ENCODE results near the gene EAF1.
"Not testable (repeated sequence)": the region's sequence is repeated elsewhere in the genome, so short reads cannot be mapped to it uniquely, and the experiment has no call there.

EAF1 gene

DNA sequence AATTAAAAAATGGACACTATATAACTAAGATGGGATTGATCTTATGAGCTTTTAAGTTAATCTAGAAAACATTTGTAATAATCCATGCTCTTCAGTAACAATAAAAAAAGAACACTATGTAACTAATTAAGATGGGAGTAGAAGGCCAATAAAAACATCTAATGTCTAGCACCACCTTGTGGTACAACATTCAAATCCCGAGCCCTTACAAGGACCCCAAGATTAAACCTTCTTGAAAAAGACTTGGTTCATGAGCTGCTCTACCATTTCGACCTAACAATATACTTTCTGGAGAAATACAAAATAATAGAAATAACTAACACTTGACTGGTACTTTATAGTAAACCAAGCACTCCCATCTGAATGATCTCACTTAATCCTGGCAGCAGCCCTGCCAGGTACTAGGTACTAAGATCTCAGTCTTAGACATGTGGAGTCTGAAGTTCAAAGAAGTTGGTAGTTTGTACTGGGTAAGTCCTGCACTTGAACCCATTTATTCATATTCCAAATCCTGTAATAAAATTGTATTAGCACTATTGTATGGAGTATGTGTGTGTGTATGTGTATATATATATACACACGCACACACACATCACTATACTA, 21.8 kb upstream of the EAF1 start:
- peak; percentile 67 for DNase-seq (ENCODE audit: low spot score)

DNA sequence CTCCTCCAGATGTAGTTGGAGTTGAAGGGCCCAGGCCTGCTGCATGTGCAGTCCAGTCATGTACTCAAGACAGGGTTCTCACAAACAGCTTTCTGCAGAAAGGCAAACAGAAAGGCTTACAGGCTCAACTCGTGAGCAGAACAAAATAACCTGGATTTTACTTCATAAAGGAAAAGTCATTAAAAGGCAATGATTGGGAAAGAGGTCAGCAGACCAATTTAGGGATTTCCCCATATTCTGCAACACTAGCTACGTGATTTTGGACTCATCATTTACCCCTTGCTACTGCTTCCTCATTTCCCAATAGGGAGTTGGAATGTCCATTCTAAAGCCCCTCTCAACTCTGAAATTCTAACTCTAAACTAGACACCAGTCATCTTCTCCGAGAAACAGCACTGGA, 18.2 kb upstream of the EAF1 start:
- DNase-seq (ENCODE audit: low spot score), result no peak

DNA sequence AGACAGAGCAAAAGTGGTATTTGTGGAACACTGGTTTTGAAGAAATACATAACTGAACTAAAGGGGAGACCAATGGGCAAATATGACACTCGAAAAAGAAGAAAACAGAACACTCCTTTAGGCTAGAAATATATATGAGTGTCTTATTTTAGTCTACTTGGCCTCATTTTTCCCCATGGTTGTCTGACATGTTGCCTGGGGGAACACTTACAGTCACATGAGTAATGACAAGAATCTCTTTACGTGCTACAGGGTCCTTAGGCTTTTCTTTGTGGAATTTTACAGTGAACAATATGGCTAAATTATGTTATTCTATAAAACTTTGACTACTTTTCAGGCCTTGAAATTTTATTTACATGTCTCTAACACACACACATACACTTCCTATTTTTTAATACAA, 17.6 kb upstream of the EAF1 start:
- DNase-seq (ENCODE audit: low spot score), result no peak

DNA sequence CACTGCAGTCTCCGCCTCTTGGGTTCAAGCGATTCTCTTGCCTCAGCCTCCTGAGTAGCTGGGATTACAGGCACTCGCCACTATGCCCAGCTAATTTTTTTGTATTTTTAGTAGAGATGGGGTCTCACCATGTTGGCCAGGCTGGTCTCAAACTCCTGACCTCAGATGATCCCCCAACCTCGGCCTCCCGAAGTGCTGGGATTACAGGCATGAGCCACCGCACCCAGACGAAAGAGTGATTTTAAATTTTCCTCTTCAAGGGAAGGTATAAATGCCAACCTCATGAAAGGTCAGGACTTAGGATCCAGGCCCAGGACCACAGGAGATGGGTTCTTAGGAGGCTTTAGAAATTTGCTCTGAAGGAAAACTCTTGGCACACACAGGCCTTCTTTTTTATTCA, 16.4 kb upstream of the EAF1 start:
- DNase-seq (ENCODE audit: low spot score), result not testable (repeated sequence)

DNA sequence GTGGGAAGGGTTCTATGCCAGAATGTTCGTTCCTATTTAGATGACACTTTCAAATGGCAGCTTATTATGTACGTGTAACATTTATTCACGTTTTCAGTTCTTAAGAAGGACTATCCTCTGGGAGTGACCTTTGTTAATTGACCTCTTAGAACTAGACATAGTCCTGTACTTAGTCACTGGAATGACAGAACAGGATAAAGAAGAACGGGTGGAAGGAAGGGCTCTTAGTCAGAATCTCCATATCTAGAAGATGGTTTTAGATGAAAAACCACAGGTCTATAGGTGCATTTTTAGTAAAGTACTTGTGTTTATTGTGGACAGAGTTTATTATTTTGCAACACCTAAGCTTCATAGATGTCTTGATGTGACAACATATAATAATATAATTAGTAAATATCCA, 6.5 kb upstream of the EAF1 start:
- no peak for DNase-seq (ENCODE audit: low spot score)

DNA sequence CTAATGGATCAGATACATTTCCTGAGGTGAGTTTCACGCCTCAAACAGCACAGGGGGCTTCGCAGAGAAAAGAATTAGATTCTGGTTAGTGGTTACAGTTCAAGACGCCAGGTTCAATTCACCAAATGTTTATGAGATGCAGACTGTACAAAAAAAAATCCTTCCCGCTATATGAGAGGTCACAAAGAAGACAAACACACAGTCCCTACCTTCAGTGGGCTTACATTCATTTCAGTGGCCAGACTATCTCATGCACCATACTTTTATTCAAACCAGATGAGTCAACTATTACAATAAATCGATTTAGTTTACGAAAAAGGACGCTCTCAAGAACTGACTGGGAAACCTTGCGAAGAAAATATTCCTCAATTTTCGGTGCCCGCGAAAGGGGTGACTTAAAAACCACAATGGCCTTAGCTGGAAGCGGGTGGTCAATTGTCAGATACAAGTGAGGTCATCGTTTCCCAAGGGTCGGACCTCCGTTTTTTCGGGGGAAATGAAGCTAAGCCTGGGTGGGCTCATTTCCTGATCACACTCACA, 749 bp upstream of the EAF1 start:
- DNase-seq (ENCODE audit: low spot score), result no peak

DNA sequence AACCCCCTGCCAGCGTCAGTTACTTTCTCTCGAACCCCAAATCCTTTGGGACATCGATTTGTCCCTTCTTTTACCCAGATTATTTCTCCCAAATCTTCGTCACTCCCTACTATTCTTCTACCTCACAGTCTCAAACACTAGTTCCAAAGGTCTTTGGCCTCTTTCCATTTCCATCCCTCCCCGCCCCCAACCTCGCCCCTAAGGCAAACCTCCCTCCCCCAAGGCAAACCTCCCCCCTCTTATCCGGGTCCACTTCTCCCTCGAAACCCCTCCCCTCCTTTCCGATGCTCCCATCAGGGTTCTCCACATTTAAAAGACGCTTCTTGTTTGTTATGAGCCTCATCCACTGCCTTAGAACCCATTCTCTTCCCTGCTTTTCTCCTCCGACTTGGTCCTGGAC, 583 bp downstream of the EAF1 start:
- DNase-seq (ENCODE audit: low spot score), result peak; percentile 20

DNA sequence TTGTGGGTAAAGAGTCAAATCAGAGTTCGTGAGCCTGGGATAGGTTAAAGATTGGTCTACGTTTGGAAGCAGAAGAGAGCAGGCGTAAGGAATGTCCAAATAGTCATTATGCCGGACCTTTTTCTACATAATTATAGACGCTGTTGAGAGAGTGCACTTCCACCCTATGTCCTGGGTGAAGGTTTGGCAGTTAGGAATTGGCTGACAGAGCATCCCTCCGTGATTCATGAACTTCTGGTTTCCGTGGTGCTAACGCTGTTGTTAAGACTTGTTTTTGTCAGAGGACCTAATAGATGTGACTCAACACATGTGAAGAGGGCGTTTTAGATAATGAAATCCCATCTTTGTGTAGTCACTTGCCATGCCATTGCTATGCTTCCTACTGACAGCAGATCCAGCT, 1.1 kb downstream of the EAF1 start:
- no peak for DNase-seq (ENCODE audit: low spot score)

DNA sequence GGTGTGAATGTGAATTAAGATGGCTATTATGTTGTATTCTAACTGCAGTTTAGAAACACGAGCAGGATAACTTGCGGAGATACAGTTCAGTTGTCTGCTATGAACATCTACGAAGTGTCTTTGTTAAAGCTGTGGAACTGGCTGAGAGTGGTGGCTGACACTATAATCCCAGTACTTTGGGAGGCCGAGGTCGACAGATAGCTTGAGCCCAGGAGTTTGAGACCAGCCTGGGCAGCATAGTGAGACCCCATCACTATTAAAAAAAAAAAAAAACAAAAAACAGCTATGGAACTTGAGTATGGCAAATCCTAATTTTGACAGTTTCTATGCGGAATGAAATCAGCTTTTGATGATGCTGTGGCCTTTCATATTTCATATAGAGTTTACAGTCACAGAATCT, 1.7 kb downstream of the EAF1 start:
- DNase-seq (ENCODE audit: low spot score), result no peak

DNA sequence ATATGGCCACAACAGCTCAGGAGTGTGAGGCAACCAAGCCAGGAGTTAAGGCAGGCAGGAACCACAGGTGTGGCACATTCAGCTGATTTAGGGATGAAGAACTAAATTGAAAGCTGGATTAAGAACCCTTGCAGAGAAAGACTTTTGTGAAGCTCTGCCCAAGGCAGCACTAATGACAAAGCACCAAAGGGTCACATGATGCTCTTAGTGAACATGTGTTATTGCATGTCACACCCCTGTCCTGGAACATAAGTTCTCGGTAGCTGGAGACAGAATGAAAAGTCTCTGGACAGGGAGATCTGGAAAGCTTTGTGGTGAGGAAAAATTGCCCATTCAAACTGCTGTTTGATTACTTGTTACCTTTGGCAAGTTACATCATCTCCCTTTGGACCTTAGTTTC, 3.2 kb downstream of the EAF1 start:
- DNase-seq (ENCODE audit: low spot score), result no peak

DNA sequence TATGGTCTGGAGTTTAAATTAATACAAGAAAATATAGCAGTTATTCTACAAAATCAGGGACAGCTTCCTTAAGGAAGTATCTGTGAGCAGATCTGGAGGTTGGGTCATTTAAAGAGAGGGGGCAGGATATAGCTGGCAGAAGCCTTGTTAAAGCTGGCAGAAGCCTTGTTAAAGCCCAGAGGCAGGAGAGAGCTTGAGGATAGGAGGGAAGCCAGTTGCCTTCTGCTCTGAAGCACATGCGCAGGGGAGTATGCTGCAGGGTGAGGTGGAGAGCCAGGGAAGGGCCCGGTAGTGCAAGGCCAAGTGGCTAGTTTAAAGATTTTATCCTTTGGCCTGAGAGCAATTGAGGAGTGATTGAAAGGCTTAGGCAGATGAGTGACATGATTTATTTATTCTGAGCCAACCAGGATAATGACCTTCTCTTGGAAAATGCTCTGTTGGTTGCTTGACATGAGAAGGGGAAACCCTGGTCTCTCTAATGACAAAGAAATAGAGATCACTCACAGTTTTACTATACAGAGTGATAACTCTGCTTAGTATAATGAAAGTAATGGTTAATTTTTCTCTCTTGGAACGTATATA, 3.9 kb downstream of the EAF1 start:
- DNase-seq (ENCODE audit: low spot score), result no peak

DNA sequence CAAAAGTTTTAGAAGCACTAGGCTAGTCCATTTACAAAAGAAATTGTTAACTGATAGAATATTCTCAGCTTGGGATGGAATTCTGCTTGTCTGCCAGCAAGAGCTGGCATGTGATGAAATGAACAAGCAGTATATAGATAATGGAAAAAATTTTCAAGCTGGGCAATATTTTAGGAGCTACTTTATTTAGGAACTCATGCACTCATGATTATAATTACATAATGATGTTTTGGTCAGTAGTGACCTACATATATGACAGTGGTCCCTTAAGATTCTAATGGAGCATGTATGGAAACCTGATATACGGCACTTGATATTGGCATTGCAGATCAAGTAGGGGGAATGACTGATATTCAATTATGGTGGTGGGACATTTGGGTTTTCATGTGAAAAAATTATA, 6.1 kb downstream of the EAF1 start:
- DNase-seq (ENCODE audit: low spot score), result no peak

DNA sequence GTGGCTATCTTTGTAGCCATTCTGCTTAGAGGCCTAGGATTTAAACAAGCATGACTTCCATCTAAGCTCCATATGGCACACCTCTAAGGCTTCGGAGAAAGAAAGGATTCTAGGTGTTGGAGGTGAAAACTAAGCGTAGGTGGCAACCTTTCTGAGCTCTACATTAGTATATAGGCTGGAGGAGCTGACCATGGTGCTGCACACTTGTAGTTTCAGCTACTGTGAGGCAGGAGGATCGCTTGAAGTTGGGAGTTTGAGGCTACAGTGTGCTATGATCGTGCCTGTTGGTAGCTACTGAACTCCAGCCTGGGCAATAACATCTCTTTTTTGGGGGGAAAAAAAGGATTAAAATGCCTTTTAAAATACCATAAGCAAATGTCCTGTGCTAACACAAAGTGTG, 7.4 kb downstream of the EAF1 start:
- DNase-seq (ENCODE audit: low spot score), result no peak

DNA sequence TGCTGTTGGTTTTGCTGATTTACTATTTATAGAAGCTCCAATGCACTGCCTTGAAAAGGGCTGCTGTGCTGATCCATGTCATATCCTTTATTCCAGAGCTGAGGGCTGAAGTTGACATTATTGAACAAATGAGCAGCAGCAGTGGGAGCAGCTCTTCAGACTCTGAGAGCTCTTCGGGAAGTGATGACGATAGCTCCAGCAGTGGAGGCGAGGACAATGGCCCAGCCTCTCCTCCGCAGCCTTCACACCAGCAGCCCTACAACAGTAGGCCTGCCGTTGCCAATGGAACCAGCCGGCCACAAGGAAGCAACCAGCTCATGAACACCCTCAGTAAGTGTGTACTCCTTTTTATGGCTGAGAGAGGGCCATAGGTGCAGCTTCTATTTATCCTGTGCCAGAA, 8.8 kb downstream of the EAF1 start:
- DNase-seq (ENCODE audit: low spot score), result no peak

DNA sequence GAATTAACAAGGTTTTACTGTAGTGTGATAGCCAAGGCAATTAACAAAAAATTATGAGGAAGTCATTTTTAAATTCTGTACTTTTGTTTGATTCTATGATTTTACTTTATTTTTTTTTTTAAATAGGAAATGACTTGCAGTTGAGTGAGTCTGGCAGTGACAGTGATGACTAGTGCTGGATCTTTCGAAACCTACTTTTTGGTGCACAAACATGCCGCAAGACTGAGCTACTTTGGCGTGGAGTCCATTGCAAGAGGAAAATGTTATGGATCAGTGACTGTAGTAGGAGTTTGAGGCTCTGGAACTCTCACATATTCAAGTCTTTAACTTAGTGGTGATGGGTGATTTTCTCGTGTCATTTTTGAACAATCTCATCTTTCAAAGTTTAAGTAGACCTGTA, 11.6 kb downstream of the EAF1 start:
- DNase-seq (ENCODE audit: low spot score), result no peak

DNA sequence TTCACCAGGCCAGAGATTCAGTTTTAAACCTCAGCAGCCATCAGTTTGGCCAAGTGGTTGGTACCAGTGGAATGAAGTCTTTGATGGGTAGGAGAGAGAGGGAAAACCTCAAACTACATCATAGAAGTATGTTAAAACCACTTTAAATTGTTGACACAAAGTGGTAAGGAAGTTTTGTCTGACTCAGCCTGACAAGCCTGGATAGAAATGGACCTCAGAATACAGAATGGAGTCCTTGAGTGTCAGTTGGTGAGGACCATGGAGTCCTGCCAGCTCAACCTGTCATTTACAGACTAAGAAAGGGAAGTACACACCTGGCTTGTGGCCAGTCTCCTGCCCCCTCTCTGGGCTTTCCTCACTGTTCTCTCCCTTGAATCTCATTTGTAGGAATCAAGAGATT, 12.1 kb downstream of the EAF1 start:
- DNase-seq (ENCODE audit: low spot score), result no peak

DNA sequence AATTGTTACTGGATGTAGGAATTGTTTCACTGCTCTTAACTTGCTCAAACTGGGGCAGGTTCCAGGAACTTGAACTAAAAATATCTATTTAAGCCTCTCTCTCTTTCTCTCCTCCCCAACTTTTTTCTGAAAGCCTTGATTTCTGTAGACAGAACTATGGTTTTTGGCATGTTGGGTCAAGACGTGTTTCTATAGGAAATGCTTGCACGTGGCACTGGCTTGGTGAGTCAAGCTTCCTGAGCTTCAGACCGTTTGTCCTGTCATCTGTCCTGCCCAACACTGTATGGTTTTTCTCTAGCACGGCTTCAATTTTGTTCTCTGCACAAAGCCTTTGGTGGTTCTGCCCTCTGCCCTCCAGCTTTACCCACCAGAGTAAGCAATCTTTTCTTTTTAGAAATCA, 13.5 kb downstream of the EAF1 start:
- DNase-seq (ENCODE audit: low spot score), result no peak

DNA sequence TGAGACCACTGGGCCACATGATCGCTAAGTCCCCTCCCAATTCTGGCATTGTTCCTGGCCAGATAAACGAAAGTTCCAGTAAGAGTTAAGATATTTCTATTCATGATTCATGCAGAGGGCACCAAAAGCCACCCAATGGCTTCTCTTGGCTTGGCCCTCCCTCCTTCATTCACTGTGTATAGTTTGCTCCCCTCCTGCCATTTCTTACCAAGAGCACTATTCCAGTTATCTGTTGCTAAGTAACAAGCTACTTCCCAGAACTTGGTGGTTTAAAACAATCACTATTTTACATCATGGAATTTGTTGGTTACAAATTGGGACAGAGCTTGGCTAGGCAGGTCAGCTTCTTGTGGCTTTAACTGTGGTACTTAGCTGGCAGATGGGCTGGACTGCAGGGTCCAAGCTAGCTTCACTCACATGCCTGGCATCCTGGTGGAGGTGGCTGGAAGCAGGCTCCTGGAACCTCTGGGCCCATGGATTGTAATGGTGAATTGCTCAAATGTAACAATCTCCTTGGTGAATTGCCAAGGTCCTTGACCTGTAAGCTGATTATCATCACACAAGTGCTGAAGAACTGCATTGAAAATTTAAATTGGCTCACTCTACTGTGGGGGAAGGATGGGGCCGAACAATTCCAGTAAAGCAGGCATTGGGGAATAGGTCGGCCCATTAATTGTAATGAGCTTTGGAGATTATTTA, 16.6 kb downstream of the EAF1 start:
- no peak for DNase-seq (ENCODE audit: low spot score)

DNA sequence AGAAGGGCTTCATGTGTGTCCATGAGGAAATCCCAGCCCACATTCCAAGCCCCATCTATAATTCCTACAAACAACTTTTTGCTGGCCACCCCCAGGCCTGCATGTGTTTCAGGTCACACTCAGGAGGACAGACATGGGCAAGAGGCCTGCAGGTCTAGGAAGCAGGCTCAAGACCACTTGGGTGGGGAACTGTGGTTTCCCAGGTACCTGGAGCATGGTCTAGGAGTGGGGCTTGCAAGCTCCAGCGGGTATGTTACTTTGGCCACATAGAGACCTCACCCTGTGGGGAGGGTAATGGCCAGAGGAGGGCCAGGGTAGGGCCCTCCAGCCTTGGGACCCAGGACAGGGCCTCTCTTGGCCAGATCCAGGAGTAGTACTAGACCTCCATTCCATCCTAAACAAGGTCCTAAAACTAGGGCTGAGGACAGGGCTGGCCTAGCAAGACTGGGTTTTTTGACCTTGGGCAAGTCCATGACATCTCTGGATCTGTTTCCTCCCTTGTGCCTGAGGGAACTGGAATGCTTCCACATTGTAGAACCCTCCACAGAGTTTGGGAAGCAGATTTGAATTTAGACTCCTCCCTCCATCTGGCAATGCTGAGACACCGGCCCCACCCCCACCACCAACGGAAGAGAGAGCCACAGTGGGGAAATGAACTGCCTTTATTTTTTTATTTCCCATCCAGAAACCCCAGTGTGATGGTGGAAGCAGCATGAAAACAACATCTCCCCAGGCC, 22.3 kb downstream of the EAF1 start:
- DNase-seq (ENCODE audit: low spot score), result no peak

DNA sequence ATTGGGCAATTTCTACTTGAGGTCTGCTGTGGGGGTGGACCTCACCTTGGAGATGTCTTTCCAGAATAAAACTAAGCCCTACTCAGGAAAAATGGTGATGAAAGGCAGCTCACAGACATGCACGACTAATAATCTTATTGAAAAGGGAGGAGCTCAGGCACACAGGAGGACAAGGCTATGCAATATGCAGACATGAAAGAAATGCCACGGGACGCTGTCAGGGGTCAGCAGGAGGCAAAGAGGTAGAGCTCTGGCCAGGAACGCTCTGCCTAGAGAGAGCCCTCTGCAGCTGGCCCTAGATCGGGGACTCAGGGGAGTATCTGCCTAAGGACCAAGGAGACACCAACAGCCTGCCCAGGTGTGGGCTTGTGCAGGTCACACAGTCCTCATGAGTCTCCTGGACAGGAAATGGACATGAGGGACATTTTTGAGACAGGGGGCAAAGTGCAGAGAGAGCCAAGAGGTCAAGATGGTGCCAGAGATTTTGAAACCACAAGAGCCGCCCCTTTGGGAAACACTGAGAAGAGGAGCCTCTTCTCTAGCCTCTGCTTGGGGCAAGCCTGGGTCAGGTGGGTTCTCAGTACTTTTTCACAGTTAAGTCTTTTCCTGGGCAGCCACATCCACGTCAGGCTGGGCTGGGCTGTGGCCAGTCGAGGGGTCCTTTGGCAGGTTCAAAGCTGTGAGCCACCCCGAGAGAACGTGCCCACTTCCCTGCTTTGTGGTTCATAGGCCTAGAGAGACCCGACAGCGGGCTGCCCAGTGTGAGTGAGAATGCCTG, 23.2 kb downstream of the EAF1 start:
- DNase-seq (ENCODE audit: low spot score), result no peak

DNA sequence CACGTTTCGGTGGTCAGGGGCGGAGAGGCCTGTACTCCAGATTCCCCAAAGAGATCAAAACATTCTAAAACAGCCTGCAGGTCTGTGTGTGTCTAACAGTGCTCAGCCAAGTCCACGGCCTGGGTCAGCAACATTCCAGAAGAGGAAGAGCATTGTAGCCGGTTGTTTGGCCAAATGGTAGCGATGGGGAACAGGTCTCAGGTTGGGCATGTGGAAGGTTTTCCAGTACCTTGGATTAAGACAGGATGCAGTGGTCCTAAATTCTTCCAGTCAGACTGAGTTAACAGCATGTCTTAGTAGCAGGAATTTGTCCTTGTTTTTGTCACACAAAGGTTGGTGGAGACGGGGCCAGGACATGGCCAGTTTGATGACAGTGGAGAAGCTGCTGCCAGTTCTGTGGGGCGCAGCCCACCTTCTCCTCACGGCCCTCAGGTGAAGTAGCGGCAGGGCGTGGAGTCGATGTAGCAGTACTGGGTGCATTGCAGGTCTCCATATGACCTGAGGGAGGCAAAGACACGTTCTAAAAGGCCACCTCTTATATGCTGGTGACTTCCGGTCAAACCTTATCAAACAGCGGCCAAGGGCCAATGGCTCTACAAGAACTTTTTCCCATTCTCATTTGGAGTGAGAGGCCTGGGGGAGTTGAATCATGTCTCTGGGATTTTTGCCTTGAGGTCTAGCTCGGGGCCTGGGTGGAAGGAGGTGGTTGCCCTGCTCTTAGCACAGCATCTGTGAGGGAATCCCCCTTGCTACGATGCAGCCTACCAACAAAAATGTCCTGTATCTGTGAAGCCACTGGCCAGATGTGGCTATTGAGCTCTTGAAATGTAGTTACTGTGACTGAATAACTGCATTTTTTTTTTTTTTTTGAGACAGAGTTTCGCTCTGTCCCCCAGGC, 24.1 kb downstream of the EAF1 start:
- DNase-seq (ENCODE audit: low spot score), result no peak

Measured in germinal center (tissue), 1 donor.